ENCODE data around the gene OGFR. TPM values are rescaled to one million over a fixed set of nuclear protein-coding genes. Genes with fewer than 3 reads are reported as not detected.

OGFR gene
- total RNA-seq, 1 donor = 31.0 TPM

DNA sequence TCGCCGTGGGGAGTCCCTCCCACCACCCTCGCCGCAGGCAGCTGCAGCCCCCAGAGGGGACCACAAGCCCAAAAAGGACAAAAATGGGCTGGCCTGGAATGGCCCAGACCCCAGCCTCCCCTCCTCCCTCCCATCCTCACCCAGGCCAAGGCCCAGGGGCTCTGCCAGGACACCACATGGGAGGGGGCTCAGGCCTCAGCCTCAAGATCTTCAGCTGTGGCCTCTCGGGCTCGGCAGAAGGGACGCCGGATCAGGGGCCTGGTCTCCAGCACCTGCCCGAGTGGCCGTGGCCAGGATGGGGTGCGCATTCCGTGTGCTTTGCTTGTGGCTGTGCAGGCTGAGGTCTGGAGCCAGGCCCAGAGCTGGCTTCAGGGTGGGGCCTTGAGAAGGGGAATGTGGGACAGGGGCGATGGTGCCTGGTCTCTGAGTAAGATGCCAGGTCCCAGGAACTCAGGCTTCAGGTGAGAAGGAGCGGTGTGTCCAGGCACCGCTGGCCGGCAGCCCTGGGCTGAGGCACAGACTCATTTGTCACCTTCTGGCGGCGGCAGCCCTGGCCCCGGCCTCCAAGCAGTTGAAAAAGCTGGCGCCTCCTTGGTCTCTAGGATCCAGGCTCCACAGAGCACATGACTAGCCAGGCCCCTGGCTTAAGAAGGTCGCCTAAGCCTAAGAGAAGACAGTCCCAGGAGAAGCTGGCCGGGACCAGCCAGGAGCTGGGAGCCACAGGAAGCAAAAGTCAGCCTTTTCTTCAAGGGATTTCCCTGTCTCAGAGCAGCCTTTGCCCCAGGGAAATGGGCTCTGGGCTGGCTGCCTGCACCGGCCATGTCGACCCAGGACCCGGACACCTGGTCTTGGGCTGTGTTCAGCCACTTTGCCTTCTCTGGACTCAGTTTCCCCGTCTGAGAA lies 43.5 kb upstream of the OGFR start:
- no peak for DNase-seq (ENCODE audit: low read depth)
- H3K4me3 ChIP-seq (ENCODE audit: low read depth, low read length) = no peak overlapping the region
- TF ChIP-seq CTCF (IDR thresholded peaks at IDR 0.05; ENCODE audit: insufficient read depth, low read length) = no peak

- no peak overlapping the region for H3K4me3 ChIP-seq (ENCODE audit: low read depth, low read length)
- TF ChIP-seq CTCF (IDR thresholded peaks at IDR 0.05; ENCODE audit: insufficient read depth, low read length) = no peak
- no peak for DNase-seq (ENCODE audit: low read depth)
Observed at GRCh38 chr20:62761759-62762131, 42.9 kb upstream of the OGFR start.

GRCh38 chr20:62762376-62762775 lies 42.3 kb upstream of the OGFR start:
- DNase-seq (ENCODE audit: low read depth) = no peak
- H3K4me3 ChIP-seq (ENCODE audit: low read depth, low read length) = no peak overlapping the region
- TF ChIP-seq CTCF (IDR thresholded peaks at IDR 0.05; ENCODE audit: insufficient read depth, low read length) = no peak

GRCh38 chr20:62762801-62763368 lies 41.8 kb upstream of the OGFR start:
- H3K4me3 ChIP-seq (ENCODE audit: low read depth, low read length) = no peak overlapping the region
- no peak for DNase-seq (ENCODE audit: low read depth)
- TF ChIP-seq CTCF (IDR thresholded peaks at IDR 0.05; ENCODE audit: insufficient read depth, low read length) = no peak

DNA sequence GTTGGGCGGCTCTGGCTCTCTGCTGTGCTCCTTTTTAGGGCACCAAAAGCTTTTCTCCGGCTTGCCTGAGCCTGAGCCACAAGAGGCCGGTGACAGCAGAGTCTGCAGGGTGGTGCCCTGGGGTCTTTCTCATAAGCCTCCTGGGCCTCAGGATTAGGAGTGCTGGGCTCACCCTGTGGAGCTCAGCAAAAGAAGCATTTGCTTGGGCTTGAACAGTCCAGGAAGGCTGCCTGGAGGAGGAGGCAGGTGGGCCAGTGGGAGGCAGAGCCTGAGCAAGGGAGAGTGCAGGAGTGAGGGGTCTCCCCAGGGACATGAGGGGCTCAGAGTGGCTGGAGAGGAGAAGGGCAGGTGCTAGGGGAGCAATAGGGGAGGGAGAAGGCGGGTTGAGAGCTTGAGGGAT lies 41.2 kb upstream of the OGFR start:
- no peak for TF ChIP-seq CTCF (IDR thresholded peaks at IDR 0.05; ENCODE audit: insufficient read depth, low read length)
- H3K4me3 ChIP-seq (ENCODE audit: low read depth, low read length) = no peak overlapping the region

GRCh38 chr20:62764156-62764935 lies 40.3 kb upstream of the OGFR start:
- no peak for TF ChIP-seq CTCF (IDR thresholded peaks at IDR 0.05; ENCODE audit: insufficient read depth, low read length)
- no peak overlapping the region for H3K4me3 ChIP-seq (ENCODE audit: low read depth, low read length)
- DNase-seq (ENCODE audit: low read depth) = no peak

More for the DNA sequence above, 41.2 kb upstream of the OGFR start:
- DNase-seq (ENCODE audit: low read depth) = no peak

All from fibroblast of the aortic adventitia (primary cell).